Tibial nerve (tissue), 4 donors: Measurements from ENCODE around the gene KCNT1.

ENCODE experiments used
- CTCF ChIP-seq, 5 experiments: fragments of 200-600 bp in 3 of 5; fragments of 450-650 bp in 2 of 5; sonication (generic) in 3 of 5; IDR thresholded peaks; one replicate each; pipeline ENCODE4 v1.5.1; 2016 to 2019; ENCODE audit warnings: antibody characterized with exemption in 5 of 5, mild to moderate bottlenecking in 3 of 5, moderate library complexity in 2 of 5
- EP300 ChIP-seq, 2 donors: sonication (generic); formaldehyde crosslinking; IDR thresholded peaks; one replicate each; pipeline ENCODE4 v1.6.1; 2017; ENCODE audit warnings: antibody characterized with exemption in 2 of 2, mild to moderate bottlenecking in 1 of 2

GRCh38 chr9:135775911-135776310 is 73.9 kb downstream of the KCNT1 start:
- TF ChIP-seq CTCF (IDR thresholded peaks at IDR 0.05), result no peak
- no peak for TF ChIP-seq EP300 (IDR thresholded peaks at IDR 0.05)
